Tibial nerve (tissue), 4 donors: ENCODE measurements around the gene TUBB3. TPM values are rescaled to one million over a fixed set of nuclear protein-coding genes. Genes with fewer than 3 reads are reported as not detected.
A peak's percentile ranks its signal among the peaks of the same experiment; 100 is the strongest.

Experiments used
- DNase-seq, 2 donors: peaks; one replicate each; pipeline ENCODE4 v3.0.0-alpha.2; 2019; ENCODE audit warnings: low spot score in 2 of 2
- H3K27ac ChIP-seq, 4 donors: fragments of 200-600 bp; sonication (generic) in 3 of 4; one replicate each; pipeline ENCODE4 v1.5.1; 2017 to 2019; ENCODE audit warnings: mild to moderate bottlenecking in 1 of 4
- H3K27me3 ChIP-seq, 2 donors: fragments of 200-600 bp; sonication (generic) in 1 of 2; one replicate each; pipeline versions ENCODE4 v1.5.1 to v1.6.0; 2017 to 2019
- H3K36me3 ChIP-seq, 3 donors: fragments of 200-600 bp; sonication (generic); one replicate each; pipeline ENCODE4 v1.5.1; 2018 to 2019
- H3K4me1 ChIP-seq, 4 donors: fragments of 200-600 bp; sonication (generic) in 3 of 4; one replicate each; pipeline ENCODE4 v1.5.1; 2017 to 2019
- H3K4me3 ChIP-seq, 4 donors: fragments of 200-600 bp; sonication (generic) in 3 of 4; one replicate each; pipeline ENCODE4 v1.5.1; 2017 to 2019; ENCODE audit warnings: mild to moderate bottlenecking in 1 of 4, moderate library complexity in 1 of 4
- H3K9me3 ChIP-seq, 4 donors: fragments of 200-600 bp; sonication (generic) in 3 of 4; one replicate each; pipeline ENCODE4 v1.5.1; 2017 to 2019
- EP300 ChIP-seq, 2 donors: sonication (generic); formaldehyde crosslinking; IDR thresholded peaks; one replicate each; pipeline ENCODE4 v1.6.1; 2017; ENCODE audit warnings: antibody characterized with exemption in 2 of 2, mild to moderate bottlenecking in 1 of 2
- POLR2A ChIP-seq, 2 donors: fragments of 450-650 bp; IDR thresholded peaks; one replicate each; pipeline ENCODE4 v1.6.1; 2017; ENCODE audit warnings: antibody characterized with exemption in 2 of 2, mild to moderate bottlenecking in 2 of 2, moderate library complexity in 2 of 2
- WGBS, 2 donors: methylation state at CpG; one replicate each; pipeline ENCODE4 v1.1.5; 2018; 5-methylcytosine and 5-hydroxymethylcytosine counted together
- total RNA-seq, 4 donors: library from RNA; depleted of rRNA; stranded (reverse); fragments of >200 nt; gene quantifications; one replicate each; pipeline ENCODE4 v1.1.0, GENCODE V29; 2016
- TF ChIP-seq, protein P1 (sequence below), 5 experiments: fragments of 200-600 bp in 3 of 5; fragments of 450-650 bp in 2 of 5; sonication (generic) in 3 of 5; IDR thresholded peaks; one replicate each; pipeline ENCODE4 v1.5.1; 2016 to 2019; ENCODE audit warnings: antibody characterized with exemption in 5 of 5, mild to moderate bottlenecking in 3 of 5, moderate library complexity in 2 of 5

The TUBB3 gene
- total RNA-seq, 4 donors from 2014 or later = 0.59 to 12.0 (median 3.5) TPM; not detected in 1

DNA sequence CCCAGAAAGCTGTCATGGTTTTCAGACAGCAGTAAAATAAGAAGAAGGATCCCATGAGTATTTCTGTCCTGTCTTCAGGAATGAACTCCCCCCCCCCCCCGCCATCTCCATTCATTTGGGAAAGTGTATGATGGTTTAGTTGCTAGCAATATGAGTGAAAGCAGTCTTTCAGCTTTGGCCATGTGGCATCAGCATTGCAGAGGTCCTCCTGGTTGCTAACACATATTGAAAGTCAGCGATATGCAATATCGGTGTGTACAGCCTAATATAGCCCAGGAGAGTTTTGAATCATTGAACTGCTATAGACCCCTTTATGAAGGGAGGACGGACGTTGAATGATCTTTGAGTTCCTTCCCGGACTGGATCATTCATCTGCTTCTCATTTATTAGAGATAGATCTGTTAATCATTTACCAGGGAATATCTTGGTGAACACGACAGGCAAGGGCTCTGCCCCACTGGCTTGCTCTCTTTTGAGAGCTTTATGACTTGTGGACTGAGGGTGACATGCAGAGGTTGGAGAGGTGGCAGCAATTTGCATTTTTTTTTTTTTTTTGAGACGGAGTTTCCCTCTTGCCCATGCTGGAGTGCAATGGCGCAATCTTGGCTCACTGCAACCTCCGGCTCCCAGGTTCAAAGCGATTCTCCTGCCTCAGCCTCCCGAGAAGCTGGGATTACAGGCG is 50.7 kb downstream of the TUBB3 start:
- Histone ChIP-seq H3K4me1 (peaks cover 0 to 44% (median 20%) of the 10 kb centered on the region in 4 donors), H3K27ac (peak overlapping the region in 1 of 4 donors; percentile 94), H3K4me3 (peak overlapping the region in 2 of 4 donors; percentile 96 to 98), H3K36me3 (peaks cover 0 to 23% (median 0%) of the 10 kb centered on the region in 3 donors), H3K27me3 (no peaks in the 10 kb centered on the region), H3K9me3 (peaks cover 0 to 10% (median 0%) of the 10 kb centered on the region in 4 donors)
- WGBS, 2 donors = 89 to 90% methylated on average over 13 of the region's 13 CpGs
- no peak for DNase-seq
- TF ChIP-seq, protein P1, sequence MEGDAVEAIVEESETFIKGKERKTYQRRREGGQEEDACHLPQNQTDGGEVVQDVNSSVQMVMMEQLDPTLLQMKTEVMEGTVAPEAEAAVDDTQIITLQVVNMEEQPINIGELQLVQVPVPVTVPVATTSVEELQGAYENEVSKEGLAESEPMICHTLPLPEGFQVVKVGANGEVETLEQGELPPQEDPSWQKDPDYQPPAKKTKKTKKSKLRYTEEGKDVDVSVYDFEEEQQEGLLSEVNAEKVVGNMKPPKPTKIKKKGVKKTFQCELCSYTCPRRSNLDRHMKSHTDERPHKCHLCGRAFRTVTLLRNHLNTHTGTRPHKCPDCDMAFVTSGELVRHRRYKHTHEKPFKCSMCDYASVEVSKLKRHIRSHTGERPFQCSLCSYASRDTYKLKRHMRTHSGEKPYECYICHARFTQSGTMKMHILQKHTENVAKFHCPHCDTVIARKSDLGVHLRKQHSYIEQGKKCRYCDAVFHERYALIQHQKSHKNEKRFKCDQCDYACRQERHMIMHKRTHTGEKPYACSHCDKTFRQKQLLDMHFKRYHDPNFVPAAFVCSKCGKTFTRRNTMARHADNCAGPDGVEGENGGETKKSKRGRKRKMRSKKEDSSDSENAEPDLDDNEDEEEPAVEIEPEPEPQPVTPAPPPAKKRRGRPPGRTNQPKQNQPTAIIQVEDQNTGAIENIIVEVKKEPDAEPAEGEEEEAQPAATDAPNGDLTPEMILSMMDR (IDR thresholded peaks at IDR 0.05) = no peak
- TF ChIP-seq POLR2A (IDR thresholded peaks at IDR 0.05) (no peak), EP300 (IDR thresholded peaks at IDR 0.05) (no peak)

DNA sequence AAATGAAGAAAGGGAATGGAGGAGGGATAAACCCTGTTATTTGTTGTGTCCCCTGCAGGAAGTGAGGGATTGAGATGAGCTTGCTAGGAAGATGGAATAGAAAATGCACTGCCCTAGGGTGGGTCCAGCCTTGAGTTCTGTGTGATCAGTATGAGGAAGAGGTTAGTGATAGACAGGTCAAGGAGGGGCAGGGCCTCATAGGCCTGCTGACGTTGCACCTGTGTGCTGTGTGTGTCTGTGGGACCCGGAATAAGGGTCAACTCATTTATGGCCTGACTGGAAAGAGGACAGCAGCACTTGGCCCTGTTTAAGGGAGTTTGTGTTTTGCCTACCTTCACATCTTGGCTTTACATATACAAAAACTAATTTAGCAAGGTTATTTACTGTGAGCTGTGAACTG is 51.7 kb downstream of the TUBB3 start:
- Histone ChIP-seq H3K4me1 (peaks cover 0 to 41% (median 20%) of the 10 kb centered on the region in 4 donors), H3K4me3 (no peak overlapping the region), H3K36me3 (peaks cover 0 to 29% (median 6%) of the 10 kb centered on the region in 3 donors), H3K9me3 (peaks cover 0 to 7% (median 0%) of the 10 kb centered on the region in 4 donors), H3K27ac (no peak overlapping the region), H3K27me3 (no peaks in the 10 kb centered on the region)
- TF ChIP-seq POLR2A (IDR thresholded peaks at IDR 0.05) (no peak), EP300 (IDR thresholded peaks at IDR 0.05) (no peak)
- TF ChIP-seq, protein P1 (IDR thresholded peaks at IDR 0.05) = no peak
- no peak for DNase-seq
- WGBS, 2 donors = 92 to 94% methylated on average over 2 of the region's 2 CpGs

DNA sequence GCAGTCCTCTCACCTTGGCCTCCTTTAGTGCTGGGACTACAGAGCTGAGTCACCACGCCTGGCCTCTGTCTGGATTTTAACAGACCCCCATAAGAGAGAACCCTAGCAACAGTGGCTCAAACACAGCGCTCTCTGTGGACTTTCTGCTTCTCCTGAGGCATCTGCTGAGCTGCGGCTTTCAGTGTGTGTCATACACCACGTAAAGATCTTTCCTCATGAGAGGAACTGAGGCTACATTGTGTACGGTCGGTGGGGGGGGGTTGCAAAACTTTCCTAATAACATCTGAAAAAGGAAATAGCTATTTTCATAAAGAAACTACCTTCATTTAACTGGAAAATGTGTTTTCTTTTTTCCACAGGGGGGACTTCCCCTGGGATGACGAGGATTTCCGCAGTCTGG is 58.3 kb downstream of the TUBB3 start:
- no peaks in the 10 kb centered on the region for H3K27me3 ChIP-seq
- no peak overlapping the region for H3K27ac ChIP-seq
- 72 to 86% methylated on average over 8 of the region's 8 CpGs for WGBS, 2 donors
- no peaks in the 10 kb centered on the region for H3K4me1 ChIP-seq
- DNase-seq = no peak
- no peaks in the 10 kb centered on the region for H3K9me3 ChIP-seq
- H3K36me3 ChIP-seq = peaks cover 3 to 86% (median 30%) of the 10 kb centered on the region in 3 donors
- TF ChIP-seq EP300 (IDR thresholded peaks at IDR 0.05) = no peak
- no peak for TF ChIP-seq POLR2A (IDR thresholded peaks at IDR 0.05)
- TF ChIP-seq, protein P1 (IDR thresholded peaks at IDR 0.05) = no peak
- no peak overlapping the region for H3K4me3 ChIP-seq

DNA sequence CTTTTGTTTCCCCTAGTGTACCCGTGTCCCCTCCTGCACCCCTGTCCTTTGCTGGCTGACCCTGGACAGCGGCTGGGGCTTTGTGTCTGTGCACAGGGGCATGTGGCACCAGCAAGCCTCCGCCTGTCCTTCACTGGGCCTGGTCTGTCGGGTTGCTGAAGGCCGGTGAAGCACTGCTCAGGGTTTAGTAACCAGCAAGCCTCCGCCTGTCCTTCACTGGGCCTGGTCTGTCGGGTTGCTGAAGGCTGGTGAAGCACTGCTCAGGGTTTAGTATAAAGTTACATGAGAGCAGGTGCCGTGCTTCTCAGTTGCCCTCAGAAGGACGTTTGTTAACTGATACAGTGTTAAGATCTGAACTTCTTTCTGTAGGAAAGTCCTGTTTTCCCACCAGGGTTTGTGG is 59.2 kb downstream of the TUBB3 start:
- Histone ChIP-seq H3K36me3 (peaks cover 3 to 95% (median 30%) of the 10 kb centered on the region in 3 donors), H3K4me3 (no peak overlapping the region), H3K27me3 (no peaks in the 10 kb centered on the region), H3K4me1 (no peaks in the 10 kb centered on the region), H3K27ac (no peak overlapping the region), H3K9me3 (no peaks in the 10 kb centered on the region)
- 89 to 92% methylated on average over 9 of the region's 9 CpGs for WGBS, 2 donors
- DNase-seq = no peak
- TF ChIP-seq POLR2A (IDR thresholded peaks at IDR 0.05) = no peak
- TF ChIP-seq, protein P1 (IDR thresholded peaks at IDR 0.05) = no peak
- no peak for TF ChIP-seq EP300 (IDR thresholded peaks at IDR 0.05)

DNA sequence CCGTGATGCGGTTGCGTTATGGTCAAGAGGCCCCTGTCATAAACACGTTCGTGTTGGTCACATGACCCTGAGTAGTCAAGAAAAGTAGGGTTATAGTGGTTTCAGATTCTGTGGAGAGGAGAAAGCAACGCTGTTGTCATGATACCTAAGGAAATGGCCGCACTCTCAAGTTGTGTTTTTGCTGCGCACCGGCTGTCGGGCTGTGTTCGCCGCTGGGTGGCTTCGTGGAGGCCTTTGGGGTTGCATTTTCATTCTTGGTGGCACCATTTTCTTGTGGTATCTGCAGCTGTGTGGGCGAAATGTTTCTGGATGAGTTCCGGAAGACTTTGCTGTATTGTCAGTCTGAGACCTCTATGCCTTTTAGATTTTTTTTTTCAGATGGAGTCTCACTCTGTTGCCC is 60.4 kb downstream of the TUBB3 start:
- DNase-seq = no peak
- Histone ChIP-seq H3K27me3 (no peaks in the 10 kb centered on the region), H3K9me3 (no peaks in the 10 kb centered on the region), H3K27ac (no peak overlapping the region), H3K4me3 (no peak overlapping the region), H3K36me3 (peaks cover 3 to 94% (median 30%) of the 10 kb centered on the region in 3 donors), H3K4me1 (no peaks in the 10 kb centered on the region)
- TF ChIP-seq, protein P1 (IDR thresholded peaks at IDR 0.05) = no peak
- TF ChIP-seq EP300 (IDR thresholded peaks at IDR 0.05) = no peak
- no peak for TF ChIP-seq POLR2A (IDR thresholded peaks at IDR 0.05)
- 84 to 86% methylated on average over 15 of the region's 15 CpGs for WGBS, 2 donors
